Stimulated activated CD8-positive, alpha-beta memory T cell treated with anti-CD3 and anti-CD28 coated beads, Interleukin-4, amount 100 ng/mL, for 1 hour (primary cell): ENCODE measurements around the gene BHLHE40.

Source experiments
- DNase-seq, 2 donors: peaks; one replicate each; pipeline ENCODE4 v3.0.0-alpha.2; 2020; ENCODE audit warnings: low read depth in 2 of 2, low spot score in 1 of 2

The BHLHE40 gene

DNA sequence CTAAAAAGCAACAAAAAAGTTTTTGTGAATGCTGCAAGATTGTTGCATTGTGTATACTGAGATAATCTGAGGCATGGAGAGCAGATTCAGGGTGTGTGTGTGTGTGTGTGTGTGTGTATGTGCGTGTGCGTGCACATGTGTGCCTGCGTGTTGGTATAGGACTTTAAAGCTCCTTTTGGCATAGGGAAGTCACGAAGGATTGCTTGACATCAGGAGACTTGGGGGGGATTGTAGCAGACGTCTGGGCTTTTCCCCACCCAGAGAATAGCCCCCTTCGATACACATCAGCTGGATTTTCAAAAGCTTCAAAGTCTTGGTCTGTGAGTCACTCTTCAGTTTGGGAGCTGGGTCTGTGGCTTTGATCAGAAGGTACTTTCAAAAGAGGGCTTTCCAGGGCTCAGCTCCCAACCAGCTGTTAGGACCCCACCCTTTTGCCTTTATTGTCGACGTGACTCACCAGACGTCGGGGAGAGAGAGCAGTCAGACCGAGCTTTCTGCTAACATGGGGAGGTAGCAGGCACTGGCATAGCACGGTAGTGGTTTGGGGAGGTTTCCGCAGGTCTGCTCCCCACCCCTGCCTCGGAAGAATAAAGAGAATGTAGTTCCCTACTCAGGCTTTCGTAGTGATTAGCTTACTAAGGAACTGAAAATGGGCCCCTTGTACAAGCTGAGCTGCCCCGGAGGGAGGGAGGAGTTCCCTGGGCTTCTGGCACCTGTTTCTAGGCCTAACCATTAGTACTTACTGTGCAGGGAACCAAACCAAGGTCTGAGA lies 4.7 kb downstream of the BHLHE40 start:
- DNase-seq: peak; percentile 51

DNA sequence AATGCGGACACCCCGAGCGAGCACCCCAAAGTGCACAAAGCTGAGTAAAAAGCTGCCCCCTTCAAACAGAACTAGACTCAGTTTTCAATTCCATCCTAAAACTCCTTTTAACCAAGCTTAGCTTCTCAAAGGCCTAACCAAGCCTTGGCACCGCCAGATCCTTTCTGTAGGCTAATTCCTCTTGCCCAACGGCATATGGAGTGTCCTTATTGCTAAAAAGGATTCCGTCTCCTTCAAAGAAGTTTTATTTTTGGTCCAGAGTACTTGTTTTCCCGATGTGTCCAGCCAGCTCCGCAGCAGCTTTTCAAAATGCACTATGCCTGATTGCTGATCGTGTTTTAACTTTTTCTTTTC lies 5.3 kb downstream of the BHLHE40 start:
- DNase-seq: no peak

DNA sequence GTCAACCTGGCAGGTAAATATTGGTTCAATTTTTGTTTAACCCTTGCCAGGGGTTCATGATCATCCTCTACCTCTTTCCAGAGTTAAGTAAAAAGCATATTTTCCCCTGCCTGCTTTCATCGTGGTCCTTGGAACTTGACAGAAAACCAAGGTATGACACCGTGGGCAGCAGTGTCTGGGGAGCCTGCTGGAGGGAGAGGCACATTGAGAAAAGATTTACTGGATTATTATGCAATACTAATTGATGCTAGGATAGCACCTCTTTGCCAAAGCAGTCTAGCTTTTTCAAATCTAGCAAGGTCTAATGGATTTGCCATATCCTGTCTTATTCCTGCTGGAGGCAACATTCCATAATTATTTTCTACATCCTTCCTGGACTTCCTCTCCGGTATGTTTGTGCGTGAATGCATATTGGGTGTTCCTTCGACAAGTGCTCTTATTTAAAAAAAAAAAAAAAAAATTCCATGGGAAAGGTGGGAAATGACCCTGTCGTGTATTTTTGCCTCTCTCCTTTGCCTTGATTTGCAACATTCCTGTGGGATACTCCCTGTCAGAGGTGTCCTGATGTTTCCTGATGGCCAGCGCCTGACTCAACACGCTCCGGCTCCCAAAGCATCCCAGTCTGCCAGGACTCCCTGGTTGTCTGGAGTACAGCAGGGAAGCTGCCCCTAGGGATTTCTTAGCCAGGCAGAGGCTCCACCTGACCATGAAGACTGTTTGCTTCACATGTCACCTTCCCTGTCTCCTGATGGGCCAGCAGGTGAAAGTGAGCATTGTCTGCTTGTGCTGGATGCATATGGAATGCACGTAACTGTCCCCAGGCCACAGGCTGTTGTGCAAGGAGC lies 6.3 kb downstream of the BHLHE40 start:
- no peak for DNase-seq

DNA sequence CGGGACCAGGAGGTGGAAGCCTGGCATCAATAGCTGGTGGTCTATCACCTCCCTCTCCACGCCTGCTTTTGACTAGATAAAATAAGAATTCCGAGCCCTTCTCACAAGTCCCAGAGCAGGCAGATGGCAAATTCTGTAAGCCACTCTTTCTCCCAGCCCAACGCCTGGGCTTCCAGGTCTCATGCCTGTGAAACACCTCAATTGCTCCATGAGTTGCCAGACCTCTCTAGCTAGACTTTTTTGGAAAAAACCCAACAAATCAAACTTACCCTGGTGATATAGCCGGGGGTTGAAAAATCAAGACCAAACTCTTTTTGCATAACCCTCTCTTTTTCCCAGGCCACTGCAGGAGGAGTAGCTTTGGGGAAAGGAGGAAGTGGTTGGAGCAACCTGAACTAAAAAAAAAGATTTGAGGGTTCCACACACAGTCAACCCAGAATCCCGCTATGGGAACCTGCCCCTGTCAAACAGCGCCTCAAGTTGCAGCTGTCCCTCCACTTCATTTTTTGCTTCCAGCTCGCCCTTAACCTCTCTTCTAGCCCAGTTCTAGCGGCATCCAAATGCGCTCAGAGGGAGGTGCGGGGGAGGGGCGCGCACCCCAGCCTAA lies 7.0 kb downstream of the BHLHE40 start:
- DNase-seq: no peak

DNA sequence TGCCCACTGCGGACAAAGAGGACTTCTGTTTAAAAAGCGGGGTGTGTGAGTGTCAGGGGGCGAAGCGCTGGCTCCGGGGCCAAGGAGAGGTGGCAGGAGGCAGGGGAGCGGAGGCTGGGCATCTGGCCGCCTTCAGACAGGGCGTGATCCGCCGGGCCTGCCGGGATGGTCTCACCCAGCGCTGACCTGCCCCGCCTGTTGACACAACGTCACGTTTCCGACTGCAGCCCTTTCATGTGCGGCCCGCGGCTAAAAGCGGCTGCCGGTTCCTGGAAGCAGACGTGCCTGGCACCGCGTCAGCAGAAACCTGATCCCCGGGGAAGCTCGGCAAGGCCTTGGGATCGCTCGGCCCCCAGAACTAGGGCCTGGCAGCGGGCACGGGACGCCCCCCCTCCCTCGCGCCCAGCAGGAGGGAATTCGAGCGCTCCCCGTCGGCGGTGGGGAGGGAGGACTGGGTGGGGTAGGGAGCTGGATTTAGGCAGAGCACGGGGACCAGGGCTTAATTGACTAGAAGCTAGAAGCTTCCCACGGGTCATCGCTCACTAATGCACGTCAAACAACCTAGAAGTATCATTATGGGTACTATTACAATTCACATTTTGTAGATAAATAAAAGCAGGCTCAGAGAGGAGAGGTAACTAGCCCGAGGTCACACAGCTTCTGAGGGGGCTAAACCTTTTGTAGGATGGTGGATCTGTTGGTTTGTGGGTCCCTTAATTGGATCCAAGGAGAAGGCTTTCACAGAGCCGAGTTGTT lies 7.7 kb downstream of the BHLHE40 start:
- peak; percentile 44 to 46 for DNase-seq

DNA sequence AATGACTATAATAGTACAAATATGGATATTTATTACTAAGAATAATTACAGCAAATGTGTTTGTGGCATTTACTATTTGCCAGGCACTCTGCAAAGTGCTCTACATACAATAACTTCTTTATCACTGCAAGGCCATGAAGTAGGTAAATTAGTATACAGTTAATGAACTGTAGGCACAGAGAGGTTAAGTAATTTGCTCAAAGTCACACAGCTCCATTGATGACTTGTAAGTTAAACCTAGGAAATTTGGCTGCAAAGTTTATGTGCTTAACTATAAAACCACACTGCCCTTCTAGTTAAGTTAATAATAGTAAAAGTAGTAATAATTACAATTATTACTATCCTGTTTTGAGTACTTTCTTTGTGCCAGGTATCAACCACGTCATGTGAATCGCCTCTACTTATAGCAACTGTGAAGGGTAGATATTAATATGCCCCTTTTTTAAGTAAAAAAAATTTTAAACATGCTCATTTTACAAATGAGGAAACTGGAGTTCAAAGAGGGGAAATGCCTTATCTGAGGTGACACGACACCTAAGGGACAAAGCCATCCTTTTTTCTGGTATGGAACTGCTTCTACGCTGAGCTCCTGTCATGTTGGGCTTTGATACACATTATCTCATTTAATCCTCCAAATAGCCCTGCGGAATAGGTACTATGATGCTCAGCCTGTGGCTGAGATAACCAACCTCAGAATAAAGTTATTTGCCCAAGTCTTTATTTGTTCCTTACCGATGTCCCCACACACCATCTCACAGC lies 8.5 kb downstream of the BHLHE40 start:
- no peak for DNase-seq

DNA sequence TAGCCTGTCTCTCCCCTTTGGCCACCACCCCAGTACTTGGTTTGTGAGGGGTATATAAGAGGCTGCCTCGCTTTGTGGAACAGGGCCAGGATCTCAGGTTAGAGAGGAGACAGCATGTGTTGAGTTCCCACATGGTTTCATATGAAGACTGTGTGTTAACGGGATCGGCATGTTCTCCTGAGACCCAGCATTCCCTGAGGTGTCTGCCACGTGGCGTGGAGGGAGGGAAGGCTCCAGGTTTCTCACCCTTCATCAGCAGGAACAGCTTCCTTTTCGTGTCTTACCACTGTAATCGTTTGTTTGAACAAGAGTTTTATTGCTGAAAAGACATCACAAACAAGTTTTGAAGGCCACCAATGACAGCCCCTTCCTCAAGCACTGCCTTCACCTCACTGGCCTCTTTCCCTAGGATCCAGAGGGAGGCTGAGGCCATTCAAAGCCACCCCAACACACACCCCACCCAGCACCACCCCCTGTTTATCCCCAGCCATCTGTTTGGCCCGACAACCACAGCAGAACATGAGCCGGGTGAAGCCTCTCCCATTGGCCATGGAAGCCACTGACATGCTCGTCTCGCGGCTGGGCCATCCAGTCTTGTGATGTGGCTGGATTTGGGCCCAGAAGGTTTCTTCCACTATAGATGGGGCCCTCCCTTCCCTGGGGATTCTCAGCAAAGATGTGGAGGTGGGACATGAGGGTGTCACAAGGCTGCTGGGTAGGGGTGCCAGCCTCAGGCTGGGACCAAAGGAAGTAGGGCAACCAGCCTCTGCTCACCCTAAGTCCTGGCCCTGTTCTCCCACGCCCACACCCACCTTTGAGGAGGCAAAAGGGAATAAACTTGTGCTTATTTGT lies 10.0 kb downstream of the BHLHE40 start:
- no peak for DNase-seq

DNA sequence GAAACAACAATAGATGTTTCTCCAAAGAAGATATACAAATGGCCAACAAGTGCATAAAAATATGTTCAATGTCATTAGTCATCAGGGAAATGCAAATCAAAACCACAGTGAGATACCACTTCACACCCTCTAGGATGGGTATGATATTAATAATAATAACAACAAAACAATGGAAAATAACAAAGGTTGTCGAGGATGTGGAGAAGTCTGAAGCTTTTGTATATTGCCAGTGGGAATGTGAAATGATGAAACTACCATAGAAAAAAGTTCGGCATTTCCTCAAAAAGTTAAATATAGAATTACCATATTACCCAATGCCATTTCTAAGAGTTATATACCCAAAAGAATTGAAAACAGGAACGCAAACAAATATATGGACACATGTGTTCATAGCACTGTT lies 10.8 kb downstream of the BHLHE40 start:
- no peak for DNase-seq

DNA sequence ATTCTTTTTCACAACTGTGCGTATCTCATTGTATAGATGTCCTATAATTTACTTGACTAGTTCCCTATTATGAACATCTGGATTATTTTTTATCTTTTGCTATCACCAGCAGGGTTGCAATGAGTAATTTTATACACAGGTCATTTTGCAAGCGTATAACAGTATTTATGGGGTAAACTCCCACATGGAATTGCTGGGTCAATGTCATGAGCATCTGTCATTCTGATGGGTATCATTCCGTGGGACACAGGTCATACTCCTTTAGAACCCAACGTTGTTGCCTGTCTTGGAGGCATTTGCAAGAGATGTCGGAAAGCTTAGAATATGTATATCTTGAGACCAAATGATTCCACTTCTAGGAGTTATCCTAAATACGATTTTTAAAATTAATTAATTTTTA lies 12.9 kb downstream of the BHLHE40 start:
- no peak for DNase-seq

DNA sequence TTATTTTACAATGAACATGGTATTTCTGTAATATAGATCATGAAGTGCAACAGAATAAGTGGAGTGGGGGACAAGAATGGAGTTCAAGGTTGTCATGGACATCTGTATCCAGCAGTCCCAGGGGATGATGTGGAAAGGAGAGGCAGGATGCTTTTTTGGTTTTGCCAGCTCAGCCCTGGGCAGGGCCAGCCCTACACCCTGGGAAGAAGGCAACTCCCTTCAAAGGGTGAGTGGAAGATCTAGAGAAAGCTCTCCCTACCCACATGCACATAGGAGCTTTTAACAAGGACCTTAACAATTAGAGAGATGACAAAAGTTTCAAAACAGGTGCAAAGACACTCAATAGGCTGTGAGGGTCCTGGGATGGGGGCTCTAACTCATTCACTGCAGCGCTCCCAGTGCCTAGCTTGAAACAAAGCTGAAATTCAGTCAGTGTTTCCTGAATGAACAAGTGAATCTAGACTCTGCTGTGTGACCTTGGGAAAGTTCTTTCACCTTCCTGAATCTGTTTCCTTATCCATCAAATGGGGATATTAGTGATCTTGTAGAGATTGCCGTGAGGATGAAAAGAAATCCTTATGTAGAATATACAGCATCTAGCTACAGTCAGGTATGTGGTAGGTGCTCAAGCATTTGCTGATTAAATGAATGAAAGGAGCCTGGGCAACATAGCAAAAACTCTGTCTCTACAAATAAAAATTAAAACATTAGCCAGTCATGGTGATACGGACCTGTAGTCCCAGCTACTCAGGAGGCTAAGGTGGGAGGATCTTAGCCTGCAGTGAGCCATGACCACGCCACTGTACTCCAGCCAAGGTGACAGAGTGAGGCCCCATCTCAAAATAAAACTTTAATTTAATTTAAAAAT lies 14.3 kb downstream of the BHLHE40 start:
- DNase-seq: no peak

DNA sequence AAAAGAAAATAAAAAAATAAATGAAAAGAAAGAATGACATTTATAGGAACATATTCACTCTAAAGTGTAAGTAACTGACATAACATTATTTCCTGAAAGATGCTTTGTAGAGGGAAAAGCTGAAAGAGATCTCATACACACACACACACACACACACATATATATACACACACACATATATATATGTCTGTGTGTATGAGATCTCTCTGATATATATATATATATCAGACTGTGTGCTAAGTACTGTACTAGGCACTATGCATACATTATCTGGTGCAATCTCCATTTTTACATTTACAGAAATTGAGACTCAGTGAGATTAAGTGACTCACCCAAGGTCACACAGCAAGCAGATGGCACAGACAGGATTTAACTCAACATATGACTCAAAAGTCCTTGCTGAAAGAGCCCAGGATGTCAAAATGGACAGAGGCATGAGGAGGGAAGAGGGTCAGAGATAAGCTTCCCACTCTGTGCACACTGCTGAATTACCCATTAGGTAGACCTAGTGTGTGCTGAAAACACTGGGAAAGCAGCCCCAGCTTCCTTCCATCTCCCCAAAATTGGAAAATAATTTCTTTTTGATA lies 15.0 kb downstream of the BHLHE40 start:
- no peak for DNase-seq

DNA sequence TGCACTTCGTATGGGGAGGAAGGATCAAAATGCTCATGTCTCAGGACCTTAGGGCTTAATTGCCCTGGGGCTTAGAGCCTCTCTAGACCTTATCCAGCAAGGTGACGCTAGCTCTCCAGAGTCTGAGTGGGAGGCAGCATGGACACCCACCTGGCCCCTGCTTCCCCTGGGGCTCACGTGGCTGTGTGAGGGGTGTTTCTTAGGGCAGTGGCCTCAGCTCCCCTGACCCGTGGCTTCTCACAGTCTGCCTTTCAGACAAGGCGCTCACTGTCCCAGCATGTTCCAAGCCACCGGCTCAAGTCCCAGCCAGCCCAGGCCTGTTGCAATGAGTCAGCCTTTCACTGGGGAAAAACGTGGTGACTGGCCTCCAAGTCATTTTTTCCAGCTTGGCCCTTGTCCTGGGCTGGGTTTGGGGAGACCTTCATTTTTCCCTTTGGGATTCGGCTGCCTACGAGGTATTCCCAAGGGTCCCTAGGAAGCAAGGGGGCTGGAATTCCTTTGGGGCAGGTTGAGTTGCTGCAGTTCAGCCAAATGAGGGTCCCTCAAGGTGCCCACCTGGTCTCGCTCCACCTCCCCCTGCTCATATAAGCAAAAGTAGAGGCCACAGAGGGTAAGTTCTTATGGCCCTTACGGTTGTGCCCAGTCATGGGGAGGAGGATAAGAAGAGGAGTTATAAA lies 15.7 kb downstream of the BHLHE40 start:
- DNase-seq: no peak

DNA sequence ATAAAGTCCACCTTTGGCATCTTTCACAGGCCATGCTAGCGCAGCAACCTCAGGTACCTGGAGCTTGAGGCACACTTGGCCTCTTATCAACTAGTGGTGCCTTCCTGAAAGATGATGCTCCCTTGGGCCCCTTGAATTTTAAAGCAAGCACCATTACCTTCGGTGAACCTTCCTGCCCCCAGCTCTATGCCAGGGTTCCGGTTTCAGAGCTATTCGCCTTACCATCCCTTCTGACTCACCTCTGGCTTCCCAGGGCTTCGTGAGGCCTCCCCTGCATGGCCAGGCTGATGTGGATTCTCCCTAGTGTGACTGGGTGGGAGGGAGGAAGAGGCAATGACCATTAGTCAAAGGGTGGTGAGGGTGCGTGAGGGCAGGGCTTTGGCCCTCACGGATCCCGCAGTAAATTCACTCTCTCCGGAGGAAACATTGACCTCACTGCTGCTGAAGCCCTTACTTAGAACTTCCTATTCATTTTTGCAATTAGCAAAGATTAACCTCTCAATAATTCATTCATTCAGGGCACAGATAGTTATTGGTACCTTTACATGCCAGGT lies 16.3 kb downstream of the BHLHE40 start:
- no peak for DNase-seq

DNA sequence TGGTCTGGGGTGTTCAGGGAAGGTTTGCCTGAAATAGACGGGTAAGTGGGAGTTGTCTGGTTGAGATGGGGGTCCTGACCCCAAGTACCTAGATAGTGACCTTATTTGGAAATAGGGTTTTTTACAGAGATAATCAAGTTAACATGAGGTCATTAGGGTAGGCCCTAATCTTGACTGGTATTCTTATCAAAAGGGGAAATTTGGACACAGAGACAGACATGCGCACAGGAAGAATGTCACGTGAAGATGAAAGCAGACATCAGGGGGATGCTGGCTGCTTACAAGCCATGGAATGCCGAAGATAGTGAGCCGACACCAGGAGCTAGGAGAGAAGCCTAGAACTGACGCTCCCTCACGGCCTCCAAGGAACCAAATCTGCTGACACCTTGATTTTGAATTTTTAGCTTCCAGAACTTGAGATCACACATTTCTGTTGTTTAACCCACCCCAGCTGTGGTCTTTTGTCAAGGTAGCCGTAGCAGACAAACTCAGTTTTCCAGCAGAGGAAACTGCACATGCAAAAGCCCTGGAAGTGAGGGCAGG lies 17.1 kb downstream of the BHLHE40 start:
- DNase-seq: no peak

DNA sequence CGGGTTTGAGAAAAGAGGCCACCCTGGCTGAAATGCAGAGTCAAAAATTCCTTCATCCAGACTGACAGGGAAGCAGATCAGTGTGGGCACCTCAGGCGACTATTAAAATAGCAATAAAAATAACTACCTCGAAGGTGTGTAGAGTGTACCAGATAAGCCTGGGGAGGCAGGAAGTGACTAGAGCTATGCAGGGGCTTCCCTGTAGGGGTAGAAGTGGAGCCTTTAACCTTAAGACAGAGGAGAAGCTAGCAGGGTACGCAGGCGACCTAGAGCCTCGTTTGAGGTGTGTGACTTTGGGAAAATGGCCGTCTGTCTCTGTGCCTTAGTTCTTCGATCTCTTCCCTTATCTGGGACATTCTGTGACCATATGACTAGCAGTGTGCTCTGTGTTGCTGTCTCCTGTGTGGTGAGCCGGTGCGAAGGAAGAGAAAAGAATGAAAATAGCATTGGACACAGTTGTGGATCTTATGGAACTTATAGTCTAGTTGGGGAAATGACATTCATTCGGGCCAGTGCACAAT lies 17.6 kb downstream of the BHLHE40 start:
- DNase-seq: no peak

DNA sequence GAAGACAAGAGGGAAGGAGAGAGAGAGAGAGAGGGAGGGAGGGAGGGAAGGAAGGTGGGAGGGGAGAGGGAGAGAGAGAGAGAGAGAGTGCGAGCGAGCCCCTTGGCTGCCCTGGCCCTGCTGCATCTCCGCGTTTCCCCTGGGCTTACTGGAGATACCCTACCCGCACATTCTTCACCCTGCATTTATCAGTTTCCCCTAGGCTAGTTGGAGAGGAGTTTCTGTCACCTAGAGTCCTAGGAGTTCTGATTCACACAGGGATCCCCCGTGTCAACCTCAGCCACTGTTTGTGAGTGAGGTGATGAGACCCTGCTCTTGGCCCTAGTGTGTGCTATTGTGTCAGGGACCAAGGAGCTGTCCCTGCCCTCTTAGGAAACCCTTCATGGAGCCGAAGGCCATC lies 18.7 kb downstream of the BHLHE40 start:
- DNase-seq: no peak

DNA sequence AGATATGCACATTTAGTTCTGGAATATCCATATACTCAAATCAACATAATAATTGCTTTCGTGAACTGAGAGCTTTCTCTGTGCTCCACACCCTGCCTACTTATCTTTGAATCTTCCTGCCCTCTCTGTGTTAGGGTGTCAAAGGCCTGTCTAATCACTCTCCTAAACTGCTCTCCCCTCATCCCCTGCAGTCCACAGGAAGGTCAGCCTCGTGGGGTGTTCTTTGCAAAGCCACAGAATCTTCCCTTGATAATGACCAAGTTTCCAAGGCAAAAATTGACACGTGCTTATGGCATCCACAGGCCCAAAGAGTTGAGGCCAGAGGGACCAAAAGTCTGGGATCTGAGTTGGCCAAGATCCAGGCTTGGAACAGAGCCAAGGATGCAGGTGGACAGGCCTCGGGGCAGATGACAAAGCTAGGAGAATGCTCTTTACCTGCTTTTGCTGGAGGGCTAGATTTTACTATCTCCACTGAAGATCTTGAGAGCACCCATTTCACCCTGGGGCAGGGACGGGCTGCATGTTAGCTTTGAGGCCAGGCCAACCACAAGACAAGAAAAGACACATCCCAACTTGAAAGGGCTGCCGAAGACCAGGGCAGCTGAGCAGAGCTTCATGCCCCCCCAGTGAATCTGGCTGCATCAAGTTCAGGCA lies 20.4 kb downstream of the BHLHE40 start:
- no peak for DNase-seq
